Activated CD4-positive, CD25-positive, alpha-beta regulatory T cell treated with anti-CD3 and anti-CD28 coated beads, Interleukin-2, amount 50 U/mL, for 16 hours (primary cell): ENCODE measurements around the gene MAP2K6.

Source experiments
- DNase-seq: peaks from one replicate; pipeline ENCODE4 v3.0.0-alpha.2; 2020; ENCODE audit warnings: low read depth, low spot score

MAP2K6 gene

GRCh38 chr17:69492410-69493071, 78.0 kb downstream of the MAP2K6 start:
- DNase-seq = no peak

- no peak for DNase-seq
Measured at GRCh38 chr17:69495787-69496186, 81.3 kb downstream of the MAP2K6 start.

- DNase-seq = no peak
Measured at GRCh38 chr17:69497161-69497560, 82.7 kb downstream of the MAP2K6 start.

GRCh38 chr17:69499318-69499717, 84.8 kb downstream of the MAP2K6 start:
- no peak for DNase-seq

GRCh38 chr17:69500911-69501429, 86.5 kb downstream of the MAP2K6 start:
- no peak for DNase-seq

GRCh38 chr17:69501591-69502468, 87.3 kb downstream of the MAP2K6 start:
- DNase-seq = no peak

- no peak for DNase-seq
Measured at GRCh38 chr17:69503711-69504110, 89.2 kb downstream of the MAP2K6 start.

GRCh38 chr17:69505740-69506139, 91.2 kb downstream of the MAP2K6 start:
- no peak for DNase-seq

- DNase-seq = no peak
Measured at GRCh38 chr17:69506489-69506888, 92.0 kb downstream of the MAP2K6 start.

- no peak for DNase-seq
Measured at GRCh38 chr17:69508814-69509213, 94.3 kb downstream of the MAP2K6 start.

- DNase-seq = no peak
Measured at GRCh38 chr17:69511250-69511649, 96.8 kb downstream of the MAP2K6 start.

- no peak for DNase-seq
Measured at GRCh38 chr17:69512946-69513345, 98.4 kb downstream of the MAP2K6 start.

- DNase-seq = no peak
Measured at GRCh38 chr17:69516225-69516624, 101.7 kb downstream of the MAP2K6 start.

- no peak for DNase-seq
Measured at GRCh38 chr17:69516911-69517310, 102.4 kb downstream of the MAP2K6 start.

- DNase-seq = no peak
Measured at GRCh38 chr17:69518951-69519350, 104.5 kb downstream of the MAP2K6 start.

GRCh38 chr17:69523244-69523861, 108.9 kb downstream of the MAP2K6 start:
- no peak for DNase-seq

GRCh38 chr17:69524854-69525253, 110.4 kb downstream of the MAP2K6 start:
- DNase-seq = no peak

- no peak for DNase-seq
Measured at GRCh38 chr17:69525920-69526841, 111.7 kb downstream of the MAP2K6 start.

GRCh38 chr17:69528035-69528434, 113.5 kb downstream of the MAP2K6 start:
- no peak for DNase-seq

GRCh38 chr17:69533481-69534234, 119.2 kb downstream of the MAP2K6 start:
- DNase-seq = no peak

- no peak for DNase-seq
Measured at GRCh38 chr17:69534235-69534621, 119.7 kb downstream of the MAP2K6 start.
